Trophoblast cell (in vitro differentiated cells and primary cell): ENCODE results near the gene LPCAT2.

Experiments used
- DNase-seq, 2 donors: peaks; one replicate each; pipeline ENCODE4 v3.0.0-alpha.2; 2016
- H2AFZ ChIP-seq: 2 replicates; pipeline ENCODE4 v1.6.1; 2013; ENCODE audit warnings: low read length, moderate library complexity, mild to moderate bottlenecking; ENCODE audit not compliant: insufficient read depth, poor library complexity
- H2AK5ac ChIP-seq: 2 replicates; pipeline ENCODE4 v1.6.1; 2013; ENCODE audit warnings: mild to moderate bottlenecking, low read length
- H2BK120ac ChIP-seq: 2 replicates; pipeline ENCODE4 v1.6.1; 2013; ENCODE audit warnings: low read length, mild to moderate bottlenecking, moderate library complexity; ENCODE audit not compliant: insufficient read depth, poor library complexity
- H2BK12ac ChIP-seq: 2 replicates; pipeline ENCODE4 v1.6.1; 2013; ENCODE audit warnings: mild to moderate bottlenecking, low read length, moderate library complexity
- H2BK5ac ChIP-seq: 2 replicates; pipeline ENCODE4 v1.6.1; 2013; ENCODE audit warnings: low read length, low read depth, moderate library complexity, mild to moderate bottlenecking; ENCODE audit not compliant: poor library complexity
- H3K14ac ChIP-seq: 2 replicates; pipeline ENCODE4 v1.6.1; 2013; ENCODE audit warnings: mild to moderate bottlenecking, low read length
- H3K18ac ChIP-seq: 2 replicates; pipeline ENCODE4 v1.6.1; 2013; ENCODE audit warnings: mild to moderate bottlenecking, low read length
- H3K23ac ChIP-seq: 2 replicates; pipeline ENCODE4 v1.6.1; 2013; ENCODE audit warnings: low read length
- H3K27ac ChIP-seq: 2 replicates; pipeline ENCODE4 v1.5.1; 2013; ENCODE audit warnings: low read depth, mild to moderate bottlenecking, inconsistent platforms, low read length, moderate library complexity
- H3K27me3 ChIP-seq: 2 replicates; pipeline ENCODE4 v1.6.1; 2013; ENCODE audit warnings: inconsistent platforms, mild to moderate bottlenecking, low read length, moderate library complexity; ENCODE audit not compliant: insufficient read depth
- H3K36me3 ChIP-seq, 2 experiments: 1 replicate in 1 of 2; 2 replicates in 1 of 2; pipeline ENCODE4 v1.6.1; 2013; ENCODE audit warnings: low read length in 2 of 2, mild to moderate bottlenecking in 2 of 2, moderate library complexity in 1 of 2; ENCODE audit not compliant: insufficient read depth in 2 of 2, control insufficient read depth in 1 of 2
- H3K4ac ChIP-seq: 2 replicates; pipeline ENCODE4 v1.6.1; 2013; ENCODE audit warnings: low read depth, mild to moderate bottlenecking, low read length, moderate library complexity
- H3K4me1 ChIP-seq, 2 experiments: 1 replicate in 1 of 2; 2 replicates in 1 of 2; pipeline ENCODE4 v1.6.1; 2013; ENCODE audit warnings: low read length in 2 of 2, mild to moderate bottlenecking in 2 of 2, moderate library complexity in 1 of 2; ENCODE audit not compliant: insufficient read depth in 2 of 2, control insufficient read depth in 1 of 2
- H3K4me2 ChIP-seq: 2 replicates; pipeline ENCODE4 v1.6.1; 2013; ENCODE audit warnings: inconsistent platforms, mild to moderate bottlenecking, low read length, moderate library complexity
- H3K4me3 ChIP-seq: 2 replicates; pipeline ENCODE4 v1.5.1; 2013; ENCODE audit warnings: mild to moderate bottlenecking, low read depth, low read length, inconsistent platforms
- H3K79me1 ChIP-seq: one replicate; pipeline ENCODE4 v1.6.1; 2013; ENCODE audit warnings: low read length
- H3K79me2 ChIP-seq: 2 replicates; pipeline ENCODE4 v1.6.1; 2013; ENCODE audit warnings: low read length, mild to moderate bottlenecking; ENCODE audit not compliant: control insufficient read depth, insufficient read depth, poor library complexity
- H3K9ac ChIP-seq: 2 replicates; pipeline ENCODE4 v1.6.1; 2013; ENCODE audit warnings: mild to moderate bottlenecking, low read length
- H3K9me3 ChIP-seq: 2 replicates; pipeline ENCODE4 v1.6.1; 2013; ENCODE audit warnings: low read depth, mild to moderate bottlenecking, control low read depth, inconsistent platforms, low read length; ENCODE audit not compliant: insufficient read depth
- H4K12ac ChIP-seq: 2 replicates; pipeline ENCODE4 v1.6.1; 2013; ENCODE audit warnings: low read depth, mild to moderate bottlenecking, low read length, moderate library complexity
- H4K8ac ChIP-seq: 2 replicates; pipeline ENCODE4 v1.6.1; 2013; ENCODE audit warnings: low read depth, mild to moderate bottlenecking, low read length, moderate library complexity
- H4K91ac ChIP-seq: one replicate; pipeline ENCODE4 v1.6.1; 2013; ENCODE audit warnings: low read depth, mild to moderate bottlenecking, low read length, moderate library complexity
- WGBS: extraction: QIAGEN DNeasy Blood & Tissue Kit; methylation state at CpG from one replicate; pipeline ENCODE4 v1.1.7; 2013; ENCODE audit warnings: missing lambda C conversion rate; ENCODE audit not compliant: insufficient read length, insufficient coverage; ENCODE audit errors: extremely low coverage; 5-methylcytosine and 5-hydroxymethylcytosine counted together

Gene LPCAT2

DNA sequence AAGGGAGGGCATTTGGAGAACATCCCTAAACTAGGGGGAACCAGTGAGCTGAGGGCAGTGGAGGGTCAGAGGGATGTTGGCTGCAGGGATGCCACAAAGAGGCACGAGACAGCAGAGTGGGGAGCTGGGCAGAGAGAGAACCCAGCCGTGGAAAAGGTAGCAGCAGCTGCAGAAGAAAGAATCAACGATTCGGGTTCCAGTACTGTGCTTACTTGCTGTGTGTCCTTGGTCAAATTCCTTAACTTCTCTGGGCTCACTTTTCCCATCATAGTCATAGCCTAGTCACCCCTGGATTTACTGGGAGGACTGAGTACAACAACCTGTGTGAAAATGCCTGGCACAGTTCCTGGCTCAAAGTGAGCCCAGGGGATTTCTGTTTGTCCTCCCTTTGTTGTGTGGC, 42.7 kb upstream of the LPCAT2 start:
- Histone ChIP-seq H3K36me3 (no peaks in the 10 kb centered on the region), H3K27me3 (no peaks in the 10 kb centered on the region), H3K14ac (no peak overlapping the region), H3K79me1 (peaks cover 12% of the 10 kb centered on the region), H2BK12ac (peak overlapping the region; percentile 16), H4K8ac (no peak overlapping the region), H2BK5ac (no peak overlapping the region), H3K4me2 (no peak overlapping the region), H3K4me1 (peaks cover 16 to 20% of the 10 kb centered on the region in 2 experiments), H3K9me3 (peaks cover 2% of the 10 kb centered on the region), H3K4ac (no peak overlapping the region), H4K12ac (no peak overlapping the region), H2BK120ac (no peak overlapping the region), H2AFZ (no peak overlapping the region), H2AK5ac (peak overlapping the region; percentile 7), H3K27ac (no peak overlapping the region), H4K91ac (no peak overlapping the region), H3K79me2 (no peaks in the 10 kb centered on the region), H3K4me3 (no peak overlapping the region), H3K23ac (no peak overlapping the region), H3K18ac (no peak overlapping the region), H3K9ac (no peak overlapping the region)
- no peak for DNase-seq
- WGBS, result no CpG with 5 or more reads among the region's 4 CpGs

DNA sequence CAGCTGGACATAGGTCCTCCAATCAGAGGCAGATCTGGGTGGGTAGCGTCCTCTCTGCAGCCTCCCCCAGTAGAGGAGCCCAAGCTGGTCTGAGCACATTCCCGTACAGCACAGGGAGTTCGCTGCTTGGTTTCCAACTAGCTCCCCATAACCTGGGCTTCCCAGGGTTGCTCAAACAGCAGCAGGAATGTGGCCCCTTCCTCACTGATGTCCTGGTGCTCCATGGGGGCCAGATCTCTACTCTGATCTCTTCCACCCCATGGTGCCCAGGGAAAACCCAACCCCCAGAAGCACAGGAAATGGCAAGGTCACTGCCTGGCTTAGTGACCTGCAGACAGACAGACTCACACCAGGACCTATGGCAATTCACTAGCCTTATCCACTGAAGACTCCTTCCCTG, 41.0 kb upstream of the LPCAT2 start:
- Histone ChIP-seq H3K4ac (no peak overlapping the region), H4K91ac (no peak overlapping the region), H2BK5ac (no peak overlapping the region), H3K79me1 (peaks cover 15% of the 10 kb centered on the region), H2BK120ac (no peak overlapping the region), H2BK12ac (peak overlapping the region; percentile 1), H2AFZ (no peak overlapping the region), H2AK5ac (no peak overlapping the region), H3K27me3 (no peaks in the 10 kb centered on the region), H4K8ac (no peak overlapping the region), H3K4me2 (no peak overlapping the region), H3K23ac (no peak overlapping the region), H3K27ac (no peak overlapping the region), H3K36me3 (no peaks in the 10 kb centered on the region), H3K9me3 (peaks cover 2% of the 10 kb centered on the region), H3K9ac (no peak overlapping the region), H3K4me3 (no peak overlapping the region), H3K18ac (no peak overlapping the region), H3K4me1 (peaks cover 20 to 22% of the 10 kb centered on the region in 2 experiments), H4K12ac (no peak overlapping the region), H3K14ac (no peak overlapping the region), H3K79me2 (no peaks in the 10 kb centered on the region)
- no CpG with 5 or more reads among the region's 3 CpGs for WGBS
- DNase-seq, result peak in 1 of 2 donors; percentile 27

DNA sequence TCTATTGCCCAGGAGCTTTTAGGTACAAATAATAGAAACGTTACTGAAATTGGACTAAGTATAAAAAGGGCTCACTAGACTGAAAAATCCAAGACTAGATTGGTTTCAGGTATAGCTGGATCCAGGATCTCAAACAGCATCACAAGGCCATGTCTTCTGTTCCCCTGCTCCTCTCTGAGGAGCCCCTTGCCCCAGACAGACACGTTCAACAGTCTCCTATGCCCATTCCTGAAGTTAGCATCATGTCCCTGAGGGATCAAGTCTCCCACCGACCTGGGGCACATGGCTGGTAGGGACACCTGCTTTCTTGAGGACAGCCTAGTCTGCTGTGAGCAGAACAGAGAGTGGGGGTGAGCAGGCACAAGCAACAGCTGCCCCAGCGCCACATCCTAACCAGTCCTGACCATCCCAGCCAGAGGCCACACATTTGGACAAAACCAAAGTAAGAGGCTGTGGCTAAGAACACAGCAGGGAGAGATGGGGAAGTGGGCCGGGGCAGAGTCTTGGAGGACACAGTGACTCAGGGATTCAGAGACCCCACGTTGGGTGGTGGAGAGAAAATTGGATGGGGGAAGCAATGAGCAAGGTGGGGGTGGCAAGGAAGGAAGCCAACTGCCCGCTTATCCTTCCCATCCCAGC, 40.4 kb upstream of the LPCAT2 start:
- Histone ChIP-seq H4K91ac (peak overlapping the region; percentile 45), H3K36me3 (no peaks in the 10 kb centered on the region), H2BK120ac (peak overlapping the region; percentile 10), H4K8ac (no peak overlapping the region), H3K27ac (no peak overlapping the region), H2BK12ac (peak overlapping the region; percentile 20), H2AK5ac (peak overlapping the region; percentile 67), H3K18ac (peak overlapping the region; percentile 4), H3K27me3 (no peaks in the 10 kb centered on the region), H4K12ac (no peak overlapping the region), H3K14ac (peak overlapping the region; percentile 36), H2AFZ (no peak overlapping the region), H3K9ac (no peak overlapping the region), H3K4me3 (no peak overlapping the region), H3K79me1 (peaks cover 15% of the 10 kb centered on the region), H3K4me1 (peaks cover 20 to 22% of the 10 kb centered on the region in 2 experiments), H3K9me3 (peaks cover 2% of the 10 kb centered on the region), H3K4ac (no peak overlapping the region), H2BK5ac (peak overlapping the region; percentile 3), H3K23ac (no peak overlapping the region), H3K4me2 (no peak overlapping the region), H3K79me2 (no peaks in the 10 kb centered on the region)
- WGBS, result no CpG with 5 or more reads among the region's 7 CpGs
- DNase-seq, result no peak

DNA sequence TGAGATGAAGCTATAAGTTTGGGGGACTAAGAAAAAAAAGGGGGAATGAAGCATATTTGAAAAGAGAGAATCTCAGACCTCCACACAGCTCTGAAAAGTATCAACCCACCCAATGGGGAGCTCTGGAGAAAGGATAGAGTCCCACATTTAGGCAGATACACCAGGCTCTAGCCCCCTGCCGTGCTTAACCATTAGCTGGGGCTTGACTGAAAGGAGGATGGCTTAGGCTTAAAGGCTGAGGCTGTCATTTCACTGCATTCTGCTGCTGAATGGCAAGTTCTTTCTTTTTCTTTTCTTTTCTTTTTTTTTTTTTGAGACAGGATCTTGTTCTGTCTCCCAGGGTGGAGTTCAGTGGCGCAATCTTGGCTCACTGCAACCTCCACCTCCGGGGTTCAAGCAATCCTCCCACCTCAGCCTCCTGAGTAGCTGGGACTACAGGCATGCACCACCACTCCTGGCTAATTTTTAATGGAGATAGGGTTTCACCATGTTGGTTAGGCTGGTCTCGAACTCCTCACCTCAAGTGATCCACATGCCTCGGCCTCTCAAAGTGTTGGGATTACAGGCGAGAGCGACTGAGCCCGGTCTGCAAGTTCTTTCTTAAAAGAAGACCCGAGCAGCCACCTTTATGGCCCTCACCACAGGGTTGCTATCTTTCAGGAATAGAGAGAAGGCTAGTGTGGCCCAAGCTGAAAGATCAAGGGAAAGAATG, 38.9 kb upstream of the LPCAT2 start:
- peak overlapping the region; percentile 78 for H2BK5ac ChIP-seq
- H3K27me3 ChIP-seq, result no peaks in the 10 kb centered on the region
- no peaks in the 10 kb centered on the region for H3K79me2 ChIP-seq

More for the DNA sequence above, 38.9 kb upstream of the LPCAT2 start:
- WGBS, result no CpG with 5 or more reads among the region's 9 CpGs
- Histone ChIP-seq H3K27ac (no peak overlapping the region), H3K18ac (peak overlapping the region; percentile 28), H2BK120ac (peak overlapping the region; percentile 87), H3K14ac (peak overlapping the region; percentile 55), H3K79me1 (peaks cover 19% of the 10 kb centered on the region), H4K91ac (peak overlapping the region; percentile 89), H2BK12ac (peak overlapping the region; percentile 78), H2AFZ (peak overlapping the region; percentile 23), H3K4me3 (no peak overlapping the region), H3K4me1 (peaks cover 21 to 27% of the 10 kb centered on the region in 2 experiments), H2AK5ac (no peak overlapping the region), H3K9ac (no peak overlapping the region), H4K12ac (no peak overlapping the region), H3K23ac (no peak overlapping the region), H3K4me2 (no peak overlapping the region), H3K4ac (no peak overlapping the region), H3K9me3 (peaks cover 2% of the 10 kb centered on the region), H3K36me3 (no peaks in the 10 kb centered on the region), H4K8ac (no peak overlapping the region)
- DNase-seq, result no peak
